Measurements from ENCODE around the gene LCN1.

LCN1 gene

DNA sequence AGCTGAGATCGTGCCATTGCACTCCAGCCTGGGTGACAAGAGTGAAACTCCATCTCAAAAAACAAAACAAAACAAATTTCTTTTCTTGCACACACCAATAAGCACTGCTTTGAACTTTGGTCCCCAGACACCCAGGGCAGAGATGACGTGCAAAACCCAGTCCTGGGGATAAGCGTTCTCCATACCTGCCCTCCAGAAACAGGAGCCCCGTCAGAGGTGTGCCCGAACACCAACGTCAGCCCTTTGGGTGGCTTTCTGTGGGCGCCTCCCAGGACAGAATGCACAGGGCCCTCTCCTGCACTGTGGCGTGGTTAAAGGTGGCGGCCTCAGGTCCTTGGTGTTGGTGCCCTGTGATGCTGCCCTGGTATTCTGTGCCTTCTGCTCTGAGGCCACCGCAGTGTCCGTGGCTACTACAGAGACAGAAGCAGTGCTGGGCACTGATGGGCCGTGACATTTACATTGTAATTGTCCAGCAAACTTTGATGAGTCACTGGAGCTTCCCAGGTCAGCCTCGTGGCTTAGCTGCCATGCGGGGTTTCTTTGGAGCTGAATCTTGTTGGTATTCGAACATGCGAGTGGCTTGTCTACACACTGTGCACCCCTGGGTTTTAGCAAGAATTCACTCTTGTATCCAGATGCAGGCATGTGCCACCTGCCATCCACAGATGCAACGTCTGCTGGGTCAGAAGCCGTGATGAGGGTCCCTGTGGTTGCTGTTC lies 31.9 kb upstream of the LCN1 start:
- no peak for DNase-seq

DNA sequence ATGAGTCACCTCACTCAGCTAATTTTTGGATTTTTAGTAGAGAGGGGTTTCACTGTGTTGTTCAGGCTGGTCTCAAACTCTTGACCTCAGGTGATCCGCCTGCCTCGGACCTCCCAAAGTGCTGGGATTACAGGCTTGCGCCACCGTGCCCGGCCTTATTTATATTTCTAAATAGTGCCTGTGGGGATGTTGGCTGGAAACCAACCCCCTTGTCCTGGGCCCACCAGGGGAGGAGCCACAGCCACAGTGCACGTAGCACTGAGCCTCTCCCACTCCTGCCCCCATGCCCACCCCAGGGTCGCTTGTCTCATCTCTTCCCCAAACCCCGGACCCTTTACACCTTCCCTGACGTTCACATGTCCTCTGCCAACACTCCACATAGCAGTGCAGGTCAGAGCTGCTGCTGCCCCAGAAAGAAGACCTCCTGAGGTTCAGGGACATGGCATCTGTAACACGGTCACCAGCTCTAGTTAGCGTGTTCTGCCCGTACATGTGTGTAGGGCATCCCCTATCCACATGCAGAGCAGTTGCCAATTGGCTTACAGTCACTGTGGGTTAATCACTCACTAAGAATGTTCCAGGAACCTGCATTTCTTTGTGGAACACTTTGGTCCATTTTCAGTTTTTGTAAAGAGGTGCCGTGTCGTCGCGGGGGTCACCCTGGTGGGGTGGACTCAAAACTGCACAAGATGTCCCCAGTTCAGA lies 30.9 kb upstream of the LCN1 start:
- DNase-seq: no peak

DNA sequence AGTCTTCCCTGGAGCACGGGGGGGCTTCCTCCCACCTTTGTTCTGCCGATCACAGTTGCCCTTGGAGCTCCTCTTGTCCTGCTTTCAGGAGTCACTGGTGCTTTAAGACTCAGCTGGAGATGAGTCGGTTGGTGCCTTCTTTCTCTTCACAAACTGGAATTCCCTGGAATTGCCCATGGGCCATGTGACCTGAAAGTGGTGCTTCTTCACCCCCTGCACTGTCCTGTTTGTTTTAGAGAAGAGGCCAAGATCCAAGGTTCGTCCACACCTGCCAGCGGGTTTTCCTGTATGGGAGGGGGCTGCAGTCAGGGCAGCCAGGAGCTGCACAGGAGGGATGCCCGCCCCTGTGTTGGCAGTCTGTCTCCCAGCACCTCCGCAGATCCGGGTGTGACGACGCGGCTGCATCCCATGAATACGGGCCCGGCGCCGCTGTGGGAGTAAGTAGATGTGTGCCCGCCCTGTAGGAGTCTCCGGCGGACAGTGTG lies 30.2 kb upstream of the LCN1 start:
- no peak for DNase-seq

- no peak for DNase-seq
These were observed 29.5 kb upstream of the LCN1 start for GRCh38 chr9:135491764-135492163.

- no peak for DNase-seq
These were observed 28.2 kb upstream of the LCN1 start for GRCh38 chr9:135492886-135493669.

GRCh38 chr9:135494791-135495559 lies 26.3 kb upstream of the LCN1 start:
- no peak for DNase-seq

GRCh38 chr9:135498381-135499126 lies 22.7 kb upstream of the LCN1 start:
- DNase-seq: no peak

- peak; percentile 91 for DNase-seq
These were observed 21.7 kb upstream of the LCN1 start for GRCh38 chr9:135499326-135500070.

DNA sequence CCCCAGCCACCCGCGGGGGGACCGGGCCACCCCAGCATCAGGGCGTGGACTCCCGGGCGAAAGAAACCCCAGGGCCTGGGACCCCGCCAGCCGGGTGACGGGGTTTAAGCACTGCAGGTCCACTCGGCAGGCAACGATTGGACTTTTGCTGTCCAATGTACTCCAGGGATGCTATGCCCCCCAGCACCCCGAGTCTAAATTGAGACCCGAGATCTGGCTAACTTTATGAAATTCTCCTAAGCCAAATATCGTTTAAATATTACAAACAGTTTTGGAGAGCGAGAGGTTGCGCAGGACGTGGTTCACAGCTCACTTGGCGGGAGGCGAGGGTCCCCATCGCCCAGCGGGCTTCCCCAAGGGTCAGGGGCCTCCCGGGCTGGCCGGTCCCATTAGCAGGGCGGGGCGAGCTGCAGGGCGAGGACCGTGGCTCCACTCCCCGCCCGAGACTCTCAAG lies 21.1 kb upstream of the LCN1 start:
- no peak for DNase-seq

DNA sequence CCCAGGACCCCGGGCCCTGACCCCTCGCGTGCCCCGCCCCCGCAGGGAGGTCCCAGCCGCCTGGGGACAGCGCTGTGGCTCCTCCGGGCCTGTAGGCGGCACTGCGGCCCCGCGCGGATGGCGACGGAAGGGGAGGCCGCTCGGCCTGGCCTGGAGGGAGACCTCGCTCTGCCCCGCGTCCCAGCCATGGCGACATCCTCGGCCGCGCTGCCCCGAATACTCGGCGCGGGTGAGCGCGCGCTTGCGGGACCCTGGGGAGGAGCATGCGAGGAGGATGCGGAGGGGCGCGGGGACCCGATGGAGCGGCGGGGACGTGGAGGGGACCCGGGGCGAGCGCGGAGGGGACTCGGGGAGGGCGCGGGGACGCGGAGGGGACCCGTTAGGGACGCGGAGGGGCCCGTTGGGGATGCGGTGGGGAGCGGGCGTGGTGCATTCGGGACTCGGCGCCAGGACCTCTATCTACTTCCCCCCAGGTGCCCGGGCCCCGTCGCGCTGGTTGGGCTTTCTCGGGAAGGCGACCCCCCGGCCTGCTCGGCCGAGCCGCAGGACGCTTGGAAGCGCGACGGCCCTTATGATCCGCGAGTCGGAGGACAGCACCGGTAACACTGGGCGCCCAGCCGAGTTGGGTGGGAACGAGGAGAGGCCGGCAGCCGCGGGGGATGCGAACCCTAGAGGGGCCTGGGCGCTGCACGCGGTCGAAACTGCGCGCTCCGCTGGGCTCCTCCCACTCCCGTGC lies 20.5 kb upstream of the LCN1 start, which contains the start of gene MRPS2:
Gene MRPS2, plus strand, starts transcription at position 158 of the 736 bp plus-strand sequence. Its CDS starts 29 bp downstream, at position 187.
- peak; percentile 79 for DNase-seq

GRCh38 chr9:135501261-135502167 lies 19.7 kb upstream of the LCN1 start:
- no peak for DNase-seq

DNA sequence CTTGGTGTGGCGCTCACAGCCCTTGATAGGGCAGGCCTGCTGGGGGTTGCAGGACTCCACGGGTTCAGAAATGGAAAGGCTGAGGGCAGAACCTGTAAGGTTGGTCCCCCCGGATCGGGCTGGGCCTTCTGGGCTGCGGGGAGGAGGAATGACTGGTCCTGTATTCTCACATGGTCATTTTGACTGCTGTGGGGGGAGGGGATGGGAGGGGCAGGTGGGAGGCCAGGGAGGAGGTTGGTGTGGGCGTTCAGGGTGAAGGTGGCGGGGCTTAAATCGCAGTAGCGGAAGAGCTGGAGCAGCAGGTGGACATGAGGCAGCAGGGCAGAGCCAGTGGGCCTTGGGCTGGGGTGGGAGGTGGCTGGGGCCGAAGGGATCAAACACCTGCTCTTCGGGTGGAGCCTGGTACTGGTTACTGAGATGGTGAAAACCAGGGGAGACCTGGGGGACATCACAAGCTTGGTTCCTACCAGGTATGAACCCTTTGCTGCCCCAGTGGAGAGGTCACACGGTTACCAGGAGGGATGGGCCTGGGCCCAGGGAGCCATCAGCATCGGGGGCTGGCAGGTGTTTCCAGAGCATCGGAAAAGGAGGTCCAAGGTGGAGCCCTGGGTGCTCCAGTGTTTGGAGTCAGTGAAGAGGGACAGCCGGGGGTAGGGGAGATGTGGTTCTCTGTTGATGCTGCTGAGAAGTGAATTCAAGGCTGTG lies 18.9 kb upstream of the LCN1 start:
- DNase-seq: no peak

DNA sequence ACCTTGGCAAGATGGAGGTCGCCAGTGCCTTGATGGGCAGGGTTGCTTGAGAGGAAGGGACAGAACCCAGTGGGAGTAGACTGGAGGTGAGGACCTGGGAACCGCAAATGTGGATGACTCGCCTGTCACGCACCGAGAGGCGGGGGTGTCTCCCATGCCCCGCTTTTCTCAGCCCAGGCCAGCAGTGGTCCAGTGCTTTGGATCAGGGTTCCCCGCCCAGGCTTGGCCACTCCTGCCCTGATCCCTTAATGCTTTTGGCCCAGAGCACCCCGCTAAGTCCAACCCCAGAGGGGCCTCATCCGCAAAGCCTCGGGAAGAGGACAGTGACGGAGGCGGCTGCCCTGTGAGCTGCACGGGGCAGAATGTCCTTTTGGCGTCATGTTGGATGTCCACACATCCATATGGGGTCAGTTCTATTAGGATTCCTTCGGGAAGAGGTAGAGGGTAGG lies 18.3 kb upstream of the LCN1 start:
- no peak for DNase-seq

DNA sequence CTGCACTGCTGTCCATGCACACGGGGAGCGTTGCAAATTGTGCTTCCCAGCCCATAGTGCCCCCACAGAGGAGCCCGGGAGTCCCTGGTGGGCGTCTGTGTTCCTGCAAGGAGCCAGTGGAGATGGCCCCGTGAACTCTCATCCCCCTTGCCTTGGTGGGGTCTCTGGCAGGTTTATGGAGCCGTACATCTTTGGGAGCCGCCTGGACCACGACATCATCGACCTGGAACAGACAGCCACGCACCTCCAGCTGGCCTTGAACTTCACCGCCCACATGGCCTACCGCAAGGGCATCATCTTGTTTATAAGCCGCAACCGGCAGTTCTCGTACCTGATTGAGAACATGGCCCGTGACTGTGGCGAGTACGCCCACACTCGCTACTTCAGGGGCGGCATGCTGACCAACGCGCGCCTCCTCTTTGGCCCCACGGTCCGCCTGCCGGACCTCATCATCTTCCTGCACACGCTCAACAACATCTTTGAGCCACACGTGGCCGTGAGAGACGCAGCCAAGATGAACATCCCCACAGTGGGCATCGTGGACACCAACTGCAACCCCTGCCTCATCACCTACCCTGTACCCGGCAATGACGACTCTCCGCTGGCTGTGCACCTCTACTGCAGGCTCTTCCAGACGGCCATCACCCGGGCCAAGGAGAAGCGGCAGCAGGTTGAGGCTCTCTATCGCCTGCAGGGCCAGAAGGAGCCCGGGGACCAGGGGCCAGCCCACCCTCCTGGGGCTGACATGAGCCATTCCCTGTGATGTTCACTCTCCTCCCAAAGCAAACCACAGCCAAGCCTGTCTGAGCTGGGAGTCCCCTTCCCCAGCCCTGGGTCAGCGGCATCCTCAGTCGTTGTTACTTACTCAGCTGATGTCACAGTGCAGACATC lies 17.6 kb upstream of the LCN1 start:
- DNase-seq: no peak

DNA sequence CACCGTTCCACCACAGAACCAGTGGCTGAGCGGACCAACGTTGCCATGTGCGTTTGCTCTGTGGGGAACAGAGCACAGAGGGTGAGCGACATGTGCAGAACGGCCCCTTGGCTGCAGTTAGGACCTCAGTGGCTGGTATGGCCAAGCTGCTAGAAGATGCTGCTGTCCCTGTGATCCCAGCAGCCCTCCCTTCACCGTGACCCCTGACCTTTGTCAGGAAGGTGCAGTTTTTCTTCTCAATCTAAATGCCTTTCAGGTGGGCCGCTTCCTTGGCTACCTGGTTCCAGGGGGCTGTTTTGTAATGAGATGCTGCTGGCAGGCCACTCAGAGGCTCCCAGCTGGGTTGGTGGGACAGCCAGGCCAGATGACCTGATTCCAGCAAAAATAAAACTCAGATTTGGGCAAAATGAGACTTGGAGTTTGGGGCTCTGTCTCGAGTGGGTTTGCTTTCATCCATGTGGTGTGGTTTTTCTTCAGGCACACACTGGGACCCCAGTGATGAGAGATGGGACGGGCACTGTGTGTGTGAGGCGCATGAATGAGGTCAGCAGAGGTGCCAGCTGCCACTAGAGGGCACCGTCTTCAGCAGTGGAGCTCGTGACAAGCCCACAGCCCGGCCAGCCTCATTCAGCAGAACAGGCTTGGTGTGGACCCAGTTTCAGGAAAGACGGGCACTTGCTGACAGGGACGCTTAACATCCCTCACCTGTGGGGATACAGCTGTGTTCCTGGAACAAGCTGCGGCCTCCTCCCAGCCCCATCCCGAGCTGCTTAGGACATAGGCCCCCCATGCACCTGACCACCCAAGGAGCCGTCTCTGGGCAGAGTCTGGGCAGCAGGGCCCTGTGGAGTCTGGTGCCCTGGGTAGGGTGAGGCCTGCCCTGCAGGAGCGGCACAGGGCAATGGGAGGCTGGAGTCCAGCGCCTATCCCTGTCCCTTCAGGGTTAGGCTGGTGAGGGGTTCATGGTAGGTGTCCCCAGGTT lies 16.7 kb upstream of the LCN1 start:
- DNase-seq: peak; percentile 54

Measured in activated CD4-positive, alpha-beta T cell treated with anti-CD3 and anti-CD28 coated beads, Interleukin-2, amount 50 U/mL, for 1 hour (primary cell).